G401 (cell line): ENCODE results near the gene HSPA1A. TPM values are rescaled to one million over a fixed set of nuclear protein-coding genes. Genes with fewer than 3 reads are reported as not detected.
A peak's percentile ranks its signal among the peaks of the same experiment; 100 is the strongest.
"Not testable (repeated sequence)": the region's sequence is repeated elsewhere in the genome, so short reads cannot be mapped to it uniquely, and the experiment has no call there.

Experiments
- DNase-seq: peaks from one replicate; pipeline ENCODE4 v3.0.0-alpha.2; 2015; ENCODE audit warnings: low spot score
- in situ Hi-C: cut with HindIII; loops from 2 replicates; pipeline ENCODE4 v1.10.0; 2016; ENCODE audit warnings: low sequenced_read_pairs, mixed read lengths
- total RNA-seq: library from RNA; depleted of rRNA; stranded (reverse); fragments of >200 nt; shearing (Covaris generic); gene quantifications from 2 replicates; pipeline ENCODE4 v1.2.3, GENCODE V29; 2014; rRNA removed

HSPA1A gene
- total RNA-seq, 1 experiment from 2014 or later, result not detected

- in situ Hi-C loops, DNase-seq: not testable (repeated sequence)
These were observed 42.4 kb downstream of the HSPA1A start for GRCh38 chr6:31857774-31858173.

GRCh38 chr6:31858707-31859106 is 43.4 kb downstream of the HSPA1A start:
- in situ Hi-C loops, result no loop called here
- no peak for DNase-seq

- no peak for DNase-seq
- in situ Hi-C loops, result no loop called here
These were observed 44.6 kb downstream of the HSPA1A start for GRCh38 chr6:31859923-31860322.

GRCh38 chr6:31860349-31860748 is 45.0 kb downstream of the HSPA1A start:
- no peak for DNase-seq
- in situ Hi-C loops, result no loop called here

GRCh38 chr6:31861150-31861549 is 45.8 kb downstream of the HSPA1A start:
- in situ Hi-C loops, result no loop called here
- no peak for DNase-seq

- in situ Hi-C loops, result no loop called here
- no peak for DNase-seq
These were observed 46.6 kb downstream of the HSPA1A start for GRCh38 chr6:31861919-31862343.

GRCh38 chr6:31862344-31863235 is 47.2 kb downstream of the HSPA1A start, which contains the start of gene NEU1:
NEU1 (minus strand) TSS chr6:31862821; CDS start chr6:31862776, 45 bp downstream.
- DNase-seq, result peak; percentile 100
- in situ Hi-C loops, result no loop called here

GRCh38 chr6:31864123-31864562 is 48.8 kb downstream of the HSPA1A start:
- DNase-seq, in situ Hi-C loops: not testable (repeated sequence)

- no peak for DNase-seq
- in situ Hi-C loops, result no loop called here
These were observed 49.5 kb downstream of the HSPA1A start for GRCh38 chr6:31864818-31865204.

GRCh38 chr6:31865205-31866118 is 50.1 kb downstream of the HSPA1A start:
- in situ Hi-C loops, result no loop called here
- DNase-seq, result no peak

Other genes with a start within 250 kb of the HSPA1A start
- not detected in 2 replicates for gene LTA, start 243.3 kb upstream of the HSPA1A start, total RNA-seq
- gene TNF, start 240.0 kb upstream of the HSPA1A start, total RNA-seq, result 0.14 TPM in 1 of 2 replicates, not detected in the other
- 0.51 TPM in 1 of 2 replicates, not detected in the other for gene LTB, start 233.1 kb upstream of the HSPA1A start, total RNA-seq
- gene LST1, start 229.3 kb upstream of the HSPA1A start, total RNA-seq, result not detected in 2 replicates
- not detected in 2 replicates for gene NCR3, start 222.5 kb upstream of the HSPA1A start, total RNA-seq
- 36.6 and 57.5 TPM in 2 replicates for gene AIF1, start 200.3 kb upstream of the HSPA1A start, total RNA-seq
- 62.1 and 62.4 TPM in 2 replicates for gene PRRC2A, start 194.8 kb upstream of the HSPA1A start, total RNA-seq
- gene BAG6, start 162.9 kb upstream of the HSPA1A start, total RNA-seq, result 257 and 311 TPM in 2 replicates
- 2.3 and 3.6 TPM in 2 replicates for gene APOM, start 159.6 kb upstream of the HSPA1A start, total RNA-seq
- 12.4 and 16.2 TPM in 2 replicates for gene C6orf47, start 154.8 kb upstream of the HSPA1A start, total RNA-seq
- 24.9 and 31.6 TPM in 2 replicates for gene GPANK1, start 150.5 kb upstream of the HSPA1A start, total RNA-seq
- 105 and 107 TPM in 2 replicates for gene CSNK2B, start 149.5 kb upstream of the HSPA1A start, total RNA-seq
- gene LY6G5B, start 145.6 kb upstream of the HSPA1A start, total RNA-seq, result 2.0 TPM in 1 of 2 replicates, not detected in the other
- gene LY6G5C, start 134.5 kb upstream of the HSPA1A start, total RNA-seq, result not detected in 2 replicates
- gene ABHD16A, start 112.2 kb upstream of the HSPA1A start, total RNA-seq, result 43.9 and 47.3 TPM in 2 replicates
- 1.1 TPM in 1 of 2 replicates, not detected in the other for gene LY6G6F, start 108.7 kb upstream of the HSPA1A start, total RNA-seq
- not detected in 2 replicates for gene LY6G6D, start 100.2 kb upstream of the HSPA1A start, total RNA-seq
- gene LY6G6C, start 93.8 kb upstream of the HSPA1A start, total RNA-seq, result not detected in 2 replicates
- not detected in 2 replicates for gene MPIG6B, start 92.2 kb upstream of the HSPA1A start, total RNA-seq
- gene DDAH2, start 86.2 kb upstream of the HSPA1A start, total RNA-seq, result 141 and 183 TPM in 2 replicates
- 868 and 869 TPM in 2 replicates for gene CLIC1, start 79.0 kb upstream of the HSPA1A start, total RNA-seq
- 3.2 and 7.1 TPM in 2 replicates for gene MSH5, start 75.5 kb upstream of the HSPA1A start, total RNA-seq
- gene SAPCD1, start 52.9 kb upstream of the HSPA1A start, total RNA-seq, result 13.0 and 15.4 TPM in 2 replicates
- gene VWA7, start 38.2 kb upstream of the HSPA1A start, total RNA-seq, result 0.78 and 1.7 TPM in 2 replicates
- 133 and 152 TPM in 2 replicates for gene VARS1, start 19.8 kb upstream of the HSPA1A start, total RNA-seq
- gene LSM2, start 8.6 kb upstream of the HSPA1A start, total RNA-seq, result 64.0 and 104 TPM in 2 replicates
- 0.75 and 0.98 TPM in 2 replicates for gene HSPA1L, start 260 bp upstream of the HSPA1A start, total RNA-seq
- gene HSPA1B, start 12.2 kb downstream of the HSPA1A start, total RNA-seq, result 201 and 209 TPM in 2 replicates
- gene NEU1, start 47.3 kb downstream of the HSPA1A start, total RNA-seq, result 212 and 231 TPM in 2 replicates
- 0.18 and 0.41 TPM in 2 replicates for gene SLC44A4, start 63.5 kb downstream of the HSPA1A start, total RNA-seq
- gene EHMT2, start 82.2 kb downstream of the HSPA1A start, total RNA-seq, result 57.7 and 95.3 TPM in 2 replicates
- 20.0 and 22.3 TPM in 2 replicates for gene ZBTB12, start 86.5 kb downstream of the HSPA1A start, total RNA-seq
- 0.98 and 3.7 TPM in 2 replicates for gene C2, start 112.2 kb downstream of the HSPA1A start, total RNA-seq
- not detected in 2 replicates for gene CFB, start 130.6 kb downstream of the HSPA1A start, total RNA-seq
- gene NELFE, start 143.4 kb downstream of the HSPA1A start, total RNA-seq, result 183 and 198 TPM in 2 replicates
- gene SKIC2, start 143.6 kb downstream of the HSPA1A start, total RNA-seq, result 41.0 and 43.4 TPM in 2 replicates
- 4.3 and 7.1 TPM in 2 replicates for gene DXO, start 156.6 kb downstream of the HSPA1A start, total RNA-seq
- 0.98 and 1.2 TPM in 2 replicates for gene C4A, start 166.5 kb downstream of the HSPA1A start, total RNA-seq
- 0.78 and 0.86 TPM in 2 replicates for gene C4B, start 199.3 kb downstream of the HSPA1A start, total RNA-seq
- gene CYP21A2, start 222.9 kb downstream of the HSPA1A start, total RNA-seq, result not detected in 2 replicates